ENCODE results near the gene OR6J1.

DNA sequence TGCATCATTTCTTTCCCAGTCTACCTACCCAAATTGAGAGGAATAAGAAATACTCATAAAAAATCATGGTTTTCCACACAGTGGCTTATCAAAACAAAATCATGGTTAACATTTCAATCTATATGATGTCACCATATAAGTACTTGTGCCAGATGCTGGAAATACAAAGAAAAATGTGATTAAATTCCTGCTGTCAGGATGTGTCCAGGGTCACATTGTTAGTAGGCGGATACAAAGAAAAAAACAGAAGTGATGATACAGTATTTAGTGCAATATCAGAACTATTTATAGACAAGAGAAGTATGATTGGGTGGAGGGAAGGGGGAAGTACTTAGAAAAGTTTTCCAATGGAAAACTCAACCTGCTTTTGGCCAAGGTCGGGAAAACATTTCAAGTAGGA is 47.0 kb upstream of the OR6J1 start:
- TF ChIP-seq, protein P1, sequence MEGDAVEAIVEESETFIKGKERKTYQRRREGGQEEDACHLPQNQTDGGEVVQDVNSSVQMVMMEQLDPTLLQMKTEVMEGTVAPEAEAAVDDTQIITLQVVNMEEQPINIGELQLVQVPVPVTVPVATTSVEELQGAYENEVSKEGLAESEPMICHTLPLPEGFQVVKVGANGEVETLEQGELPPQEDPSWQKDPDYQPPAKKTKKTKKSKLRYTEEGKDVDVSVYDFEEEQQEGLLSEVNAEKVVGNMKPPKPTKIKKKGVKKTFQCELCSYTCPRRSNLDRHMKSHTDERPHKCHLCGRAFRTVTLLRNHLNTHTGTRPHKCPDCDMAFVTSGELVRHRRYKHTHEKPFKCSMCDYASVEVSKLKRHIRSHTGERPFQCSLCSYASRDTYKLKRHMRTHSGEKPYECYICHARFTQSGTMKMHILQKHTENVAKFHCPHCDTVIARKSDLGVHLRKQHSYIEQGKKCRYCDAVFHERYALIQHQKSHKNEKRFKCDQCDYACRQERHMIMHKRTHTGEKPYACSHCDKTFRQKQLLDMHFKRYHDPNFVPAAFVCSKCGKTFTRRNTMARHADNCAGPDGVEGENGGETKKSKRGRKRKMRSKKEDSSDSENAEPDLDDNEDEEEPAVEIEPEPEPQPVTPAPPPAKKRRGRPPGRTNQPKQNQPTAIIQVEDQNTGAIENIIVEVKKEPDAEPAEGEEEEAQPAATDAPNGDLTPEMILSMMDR (IDR thresholded peaks at IDR 0.05; ENCODE audit: low read length) = no peak
- TF ChIP-seq EZH2 (optimal IDR thresholded peaks at IDR 0.05; ENCODE audit: low read depth, low read length) = no peak
- TF ChIP-seq EZH2phosphoT487 (IDR thresholded peaks at IDR 0.05; ENCODE audit: low read length) = no peak

All from MM.1S (cell line).